Measurements from ENCODE around the gene PPFIBP2.

PPFIBP2 gene

DNA sequence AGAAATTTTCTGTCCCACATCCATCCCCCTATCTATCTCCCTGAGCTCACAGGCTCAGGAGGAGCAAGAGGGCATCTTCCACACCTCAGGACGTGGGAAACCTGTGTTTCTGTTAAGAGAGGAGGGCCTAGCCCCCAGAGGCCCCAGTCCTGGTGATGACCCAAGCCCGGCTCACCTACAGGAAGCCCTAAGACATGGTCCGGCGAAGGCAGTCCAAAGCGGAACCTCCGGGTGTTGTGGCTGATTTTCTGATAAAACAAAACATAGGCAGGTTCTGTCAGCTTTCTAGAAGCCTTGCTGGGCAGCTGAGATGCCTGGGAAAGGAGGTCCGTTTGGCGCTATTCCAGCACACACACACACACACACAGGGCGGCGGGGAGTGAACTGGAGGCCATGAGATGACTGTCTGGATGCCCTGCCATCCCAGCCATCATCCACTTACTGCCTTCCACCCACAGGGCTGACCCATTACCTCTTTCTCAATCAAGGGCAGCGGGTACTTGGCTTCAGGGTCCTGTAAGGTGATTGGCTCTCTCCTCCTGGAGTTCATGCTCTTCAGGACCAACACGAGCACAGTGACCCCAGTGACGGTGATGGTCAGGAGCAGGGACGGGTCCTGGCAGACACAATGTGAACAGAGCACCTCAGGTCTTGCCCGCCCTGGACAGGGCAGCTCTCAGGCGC lies 158.6 kb downstream of the PPFIBP2 start:
- no peak for DNase-seq

DNA sequence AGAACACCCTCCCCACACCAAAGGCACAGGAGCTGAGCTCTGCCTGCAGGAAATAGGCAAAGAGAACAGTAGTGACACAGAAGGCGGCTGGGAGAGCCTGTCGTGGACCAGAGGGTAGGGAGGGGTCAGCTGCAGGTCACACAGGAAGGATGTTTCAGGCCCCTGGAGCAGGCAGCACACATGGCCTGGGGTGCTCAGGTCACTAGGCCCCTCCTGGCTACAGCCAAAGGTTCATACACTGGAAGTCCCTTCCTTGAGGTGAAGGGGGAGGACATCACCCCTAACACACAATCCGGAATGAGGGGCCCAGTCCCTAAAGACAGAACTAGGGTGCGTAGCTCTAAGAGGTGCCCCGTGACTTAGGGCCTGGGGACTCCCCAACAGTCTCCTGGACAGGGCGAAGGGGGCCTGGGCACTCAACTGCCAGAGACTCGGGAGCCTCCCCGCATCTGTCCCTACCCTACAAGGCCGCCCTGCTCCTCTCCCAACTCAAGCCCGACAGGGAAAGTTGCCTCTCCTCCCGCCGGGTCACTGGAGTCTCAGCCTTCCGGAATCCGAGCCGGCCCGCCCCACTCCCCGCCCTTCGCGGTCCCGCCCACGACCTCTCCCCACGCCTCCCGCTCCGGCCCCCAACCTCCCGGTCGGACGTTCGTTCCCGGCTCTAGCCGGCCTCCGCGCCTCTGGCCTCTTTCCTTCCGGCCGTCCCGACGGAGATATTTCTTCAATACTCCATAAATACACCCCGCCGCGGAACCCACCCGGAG lies 159.3 kb downstream of the PPFIBP2 start, which contains the start of gene CYB5R2:
TSS of gene CYB5R2 (minus strand) at position 541 of the 764 bp plus-strand sequence. CDS start 675 bp downstream, outside the sequence.
- no peak for DNase-seq

DNA sequence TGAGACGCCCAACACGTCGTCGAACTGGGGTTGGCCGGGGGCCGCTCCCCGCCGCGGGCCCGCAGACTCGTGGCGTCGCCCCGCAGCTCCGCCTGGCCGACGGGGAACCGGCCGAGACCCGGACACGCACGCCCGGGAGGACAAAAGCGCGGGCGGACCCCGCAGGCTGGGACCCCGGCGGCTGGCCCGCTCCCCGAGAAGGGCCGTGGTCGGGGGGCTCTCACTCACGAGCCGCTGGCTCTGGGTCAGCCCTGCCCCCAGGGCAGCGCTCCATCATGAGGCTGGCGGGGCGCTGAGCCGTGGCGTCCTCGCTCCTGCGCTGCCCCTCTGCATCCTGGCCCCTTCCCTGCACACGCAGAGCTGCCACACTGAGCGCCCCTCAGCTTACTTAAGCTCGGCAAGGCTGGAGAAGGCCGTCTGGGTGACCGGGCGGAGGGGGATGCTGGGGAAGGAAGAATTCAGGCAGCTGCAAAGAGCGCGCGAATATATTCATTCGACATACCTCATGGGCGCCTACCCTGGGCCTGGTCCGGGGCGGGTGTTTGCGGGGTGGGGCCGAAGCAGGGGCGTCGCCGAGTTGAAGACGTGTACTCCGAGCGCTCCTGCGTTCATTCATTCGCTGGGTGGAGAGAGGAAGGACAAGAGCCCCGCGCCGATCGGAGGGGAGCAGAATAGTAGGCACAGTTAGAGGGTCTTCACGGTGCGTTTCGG lies 160.1 kb downstream of the PPFIBP2 start:
- DNase-seq = no peak

DNA sequence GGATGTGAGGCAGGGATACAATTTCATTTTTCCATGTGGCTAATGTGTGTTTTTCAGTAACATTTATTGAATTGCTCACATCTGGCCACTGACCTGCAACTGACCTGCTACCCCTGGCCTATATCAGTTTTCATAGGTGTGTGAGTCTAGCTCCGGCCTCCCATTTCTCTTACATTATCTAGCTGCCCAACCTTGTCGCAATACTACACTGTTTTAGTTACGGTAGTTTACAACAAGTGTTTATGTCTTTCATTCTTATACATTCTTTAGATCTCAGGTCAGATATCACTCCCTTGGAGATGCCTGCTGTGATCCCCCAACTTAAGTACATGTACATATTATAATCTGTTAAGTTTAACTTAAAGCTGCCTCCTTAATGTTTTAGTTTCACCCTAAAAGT lies 161.8 kb downstream of the PPFIBP2 start:
- DNase-seq = no peak

DNA sequence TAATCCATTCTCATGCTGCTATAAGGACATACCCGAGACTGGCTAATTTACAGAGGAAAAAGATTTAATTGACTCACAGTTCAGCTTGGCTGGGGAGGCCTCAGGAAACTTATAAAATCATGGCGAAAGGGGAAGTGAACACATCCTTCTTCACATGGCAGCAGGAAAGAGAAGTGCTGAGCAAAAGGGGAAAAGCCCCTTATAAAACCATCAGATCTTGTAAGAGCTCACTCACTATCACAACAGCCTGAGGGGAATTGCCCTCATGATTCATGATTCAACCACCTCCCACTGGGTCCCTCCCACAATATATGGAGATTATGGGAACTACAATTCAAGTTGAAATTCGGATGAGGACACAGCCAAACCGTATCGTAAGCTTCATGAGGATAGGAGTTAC lies 163.3 kb downstream of the PPFIBP2 start:
- no peak for DNase-seq

DNA sequence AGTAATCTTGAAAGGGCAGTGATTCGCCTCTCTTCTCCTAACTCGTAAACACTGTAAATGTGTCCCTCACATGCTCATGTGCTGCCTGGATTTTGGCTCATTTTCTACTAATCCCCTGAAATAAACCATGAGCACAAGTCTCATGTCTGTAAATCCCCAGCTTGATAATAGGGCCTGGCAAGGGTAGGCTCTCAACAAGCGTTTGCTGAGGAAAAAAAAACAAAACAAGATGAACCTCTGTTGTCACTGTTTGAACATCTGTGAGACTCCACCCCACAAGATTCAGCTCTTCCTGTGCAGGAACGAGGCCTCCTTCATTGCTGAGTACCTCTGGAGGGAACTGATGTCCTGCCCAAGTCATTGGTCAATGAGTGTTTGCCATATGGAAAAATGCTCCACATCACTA lies 164.0 kb downstream of the PPFIBP2 start:
- no peak for DNase-seq

DNA sequence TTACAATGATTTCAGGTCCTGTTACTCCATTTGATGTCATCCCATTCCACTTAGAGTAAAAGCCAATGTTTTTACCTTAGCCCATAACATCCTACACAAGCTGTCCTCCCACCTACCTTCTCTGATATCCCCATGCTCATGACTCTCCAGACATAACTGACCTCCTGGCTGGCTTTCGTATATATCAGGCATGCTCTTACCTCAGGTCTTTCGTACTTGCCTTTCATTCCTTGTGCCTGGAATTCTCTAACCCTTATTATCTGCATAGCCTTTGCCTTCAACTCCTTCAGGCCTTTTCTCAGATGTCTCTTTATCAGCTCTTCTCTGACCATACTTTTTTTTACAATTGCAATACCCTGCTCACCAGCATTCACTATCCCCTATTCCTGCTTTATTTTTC lies 169.8 kb downstream of the PPFIBP2 start:
- no peak for DNase-seq

DNA sequence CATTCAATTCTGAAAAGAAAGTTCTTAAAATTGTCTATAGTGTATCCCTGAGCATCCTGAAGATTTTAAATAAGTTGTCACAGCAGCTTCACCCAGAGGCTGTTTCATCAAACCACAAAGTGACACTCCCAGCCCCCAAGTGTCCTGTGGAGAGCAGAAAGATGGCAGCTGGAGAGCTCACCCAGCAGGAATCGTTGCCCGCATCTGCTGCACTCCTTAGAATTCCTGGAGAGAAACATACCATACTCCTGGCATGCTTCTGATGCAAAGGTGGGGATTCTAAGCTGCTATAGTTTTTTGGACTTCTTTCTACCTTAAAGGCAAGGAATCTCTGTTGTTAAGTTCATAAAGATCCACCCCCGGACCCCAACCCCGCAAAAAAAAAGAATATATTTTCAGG lies 173.0 kb downstream of the PPFIBP2 start:
- no peak for DNase-seq

DNA sequence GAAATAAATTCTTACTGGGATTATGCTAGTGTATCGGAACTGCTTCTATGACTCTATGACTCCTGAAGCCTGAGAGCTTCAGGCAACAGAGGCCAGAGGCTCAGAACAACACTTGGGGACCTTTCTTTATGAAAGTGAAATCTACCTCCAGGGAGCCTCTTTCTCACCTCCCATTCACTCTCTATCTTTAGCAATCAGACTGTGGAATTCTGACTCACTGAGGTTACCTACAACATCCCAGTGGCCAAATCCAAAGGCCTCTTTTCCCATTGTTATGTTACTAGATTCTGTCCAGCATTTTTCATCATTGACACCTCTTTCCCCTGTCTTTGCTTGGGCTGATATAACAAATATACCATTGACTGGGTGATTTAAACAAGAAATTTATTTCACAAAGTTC lies 173.6 kb downstream of the PPFIBP2 start:
- no peak for DNase-seq

DNA sequence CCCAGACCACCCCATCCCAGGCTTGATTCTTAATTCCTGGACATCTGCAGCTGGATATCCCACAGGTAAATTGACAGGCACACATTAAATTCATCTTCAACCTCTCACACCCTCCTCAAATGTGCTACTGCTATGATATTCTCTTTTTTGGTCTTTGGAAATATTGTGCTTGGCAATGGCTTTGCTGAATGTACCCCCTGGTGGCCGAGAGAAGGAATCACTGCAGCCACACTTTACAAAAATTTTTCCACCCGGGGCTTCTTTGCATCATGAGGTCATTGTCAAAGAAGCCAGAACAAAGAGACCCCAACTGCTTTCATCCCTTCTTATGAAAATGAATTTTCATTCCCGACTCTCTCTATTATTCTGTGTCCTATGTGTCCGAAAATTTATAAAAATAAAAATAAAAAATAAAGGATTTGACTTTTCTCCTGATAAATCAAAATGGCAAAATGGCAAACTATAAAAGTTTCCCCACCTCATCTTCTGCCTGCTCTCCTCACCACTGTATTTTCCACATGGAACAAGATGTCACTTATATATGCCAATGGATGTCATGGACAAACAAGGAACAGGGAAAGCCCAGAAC lies 174.5 kb downstream of the PPFIBP2 start:
- DNase-seq = no peak

DNA sequence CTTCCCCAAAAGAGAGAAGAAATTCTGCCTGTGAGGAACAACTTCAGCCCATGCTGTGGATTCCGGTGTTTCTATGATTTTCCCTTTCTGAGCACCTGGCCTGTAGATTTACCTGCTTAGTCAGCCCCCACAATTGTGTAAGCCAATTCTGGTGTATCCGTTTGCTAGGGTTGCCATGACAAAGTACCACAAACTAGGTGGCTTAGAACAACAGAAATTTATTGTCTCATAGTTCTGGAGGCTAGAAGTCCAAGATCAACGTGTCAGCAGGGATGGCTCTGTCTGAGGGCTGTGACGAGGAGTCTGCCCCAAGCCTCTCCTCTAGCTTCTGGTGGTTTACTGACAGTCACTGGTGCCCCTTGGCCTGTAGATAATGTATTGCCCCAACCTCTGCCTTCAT lies 175.4 kb downstream of the PPFIBP2 start:
- no peak for DNase-seq

DNA sequence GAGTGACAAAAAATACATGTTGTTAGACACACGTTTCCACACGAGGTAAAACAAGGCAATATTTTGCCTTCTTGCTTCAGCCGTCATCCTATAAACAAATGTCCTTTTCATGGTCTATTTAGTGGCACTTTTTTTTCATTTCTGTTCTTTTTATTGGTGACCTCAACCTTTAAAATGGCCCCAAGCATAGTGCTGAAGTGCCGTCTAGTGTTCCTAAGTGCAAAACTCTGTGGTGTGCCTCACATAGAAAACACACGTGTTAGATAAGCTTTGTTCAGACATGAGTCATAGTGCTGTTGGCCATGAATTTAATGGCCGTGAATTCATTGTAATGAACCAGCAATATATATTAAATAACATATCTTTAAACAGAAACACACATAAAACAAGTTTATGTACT lies 176.8 kb downstream of the PPFIBP2 start:
- no peak for DNase-seq

DNA sequence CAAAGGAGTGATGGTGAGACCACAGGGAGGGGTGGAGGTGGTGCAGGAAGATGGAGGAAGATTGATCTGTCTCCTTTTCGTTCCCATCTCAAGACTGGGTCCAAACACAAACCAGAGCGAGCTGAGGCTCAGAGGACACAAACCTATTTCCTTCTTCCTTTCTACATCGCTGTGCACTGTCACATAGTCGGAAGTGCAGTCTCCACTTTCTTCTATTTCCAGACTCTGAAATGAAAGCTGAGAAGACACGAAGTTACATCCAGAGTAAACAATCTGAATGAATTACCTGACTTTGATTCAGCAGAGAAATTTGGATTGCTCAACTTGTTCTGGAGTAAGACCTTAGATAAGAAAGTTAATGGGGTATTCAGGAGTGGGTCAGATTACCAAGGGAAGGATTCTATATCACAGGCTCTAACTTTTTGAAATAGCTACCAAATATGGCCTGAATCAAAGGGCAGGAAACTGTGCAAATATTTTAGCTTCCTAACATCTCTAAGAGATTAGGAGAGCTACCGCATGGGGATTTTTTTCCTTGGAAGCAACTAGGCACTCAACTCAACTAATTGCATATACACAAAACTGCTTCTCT lies 178.1 kb downstream of the PPFIBP2 start:
- no peak for DNase-seq

DNA sequence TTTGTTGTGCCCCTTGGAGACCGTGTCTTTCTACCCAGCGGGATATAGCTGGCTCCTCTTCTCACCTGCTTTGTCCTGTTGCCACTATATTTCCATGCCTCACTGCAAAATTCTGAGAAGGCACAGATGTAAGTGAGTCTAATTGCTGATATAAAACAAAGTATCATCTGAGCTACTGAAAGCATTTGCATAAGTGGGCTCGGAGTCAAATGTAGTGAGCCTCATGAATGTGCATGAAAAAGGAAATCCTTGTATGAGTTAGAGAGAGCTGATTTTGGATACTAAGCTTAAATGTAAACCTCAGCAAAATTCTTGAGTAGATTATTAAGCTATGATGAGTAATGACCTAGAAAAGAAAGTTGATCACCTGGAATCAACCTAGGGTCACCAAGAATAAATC lies 178.6 kb downstream of the PPFIBP2 start:
- DNase-seq = no peak

DNA sequence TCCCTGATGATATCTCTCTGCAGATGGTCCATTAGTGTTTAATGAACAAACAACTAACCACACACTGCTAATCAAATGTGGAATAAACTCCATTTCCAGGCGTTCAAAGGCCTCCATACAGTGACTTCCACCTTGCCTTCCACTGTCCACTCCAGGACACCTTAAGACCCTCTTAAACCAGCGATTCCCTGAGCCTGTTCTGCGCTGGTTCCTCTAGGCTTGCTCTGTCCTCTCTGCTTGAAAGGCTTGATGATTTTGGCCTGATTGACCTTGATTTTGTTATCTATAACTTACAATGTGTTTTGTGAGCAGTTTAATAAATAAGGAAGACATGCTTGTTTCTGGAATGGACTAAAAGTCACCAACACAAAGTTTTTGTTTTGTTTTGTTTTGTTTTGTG lies 180.4 kb downstream of the PPFIBP2 start:
- no peak for DNase-seq

DNA sequence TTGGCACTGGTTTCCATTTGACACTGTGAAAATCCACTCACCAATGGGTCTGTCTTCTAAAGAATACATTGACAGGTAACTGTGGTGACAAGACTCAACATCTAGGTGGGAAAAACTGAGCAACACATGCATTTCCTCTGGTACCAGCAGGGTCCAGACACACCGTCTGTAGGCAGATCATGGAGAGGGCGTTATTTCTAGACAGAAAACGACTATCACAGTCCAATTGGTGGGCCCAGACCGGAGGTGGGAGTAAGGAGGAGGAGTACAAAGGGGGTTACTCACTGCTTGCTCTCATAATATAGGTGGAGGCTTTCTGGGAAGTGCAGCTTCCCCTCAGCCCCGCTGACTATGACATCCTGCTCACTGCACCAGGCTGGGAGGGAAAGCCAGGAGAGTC lies 182.6 kb downstream of the PPFIBP2 start:
- no peak for DNase-seq
